ENCODE results near the gene BMP6.

- TF ChIP-seq POLR2A (IDR thresholded peaks at IDR 0.05) (no peak), CTCF (IDR thresholded peaks at IDR 0.05) (no peak), EP300 (IDR thresholded peaks at IDR 0.05) (no peak)
Measured at GRCh38 chr6:7770601-7771000, 44.7 kb downstream of the BMP6 start.
